ENCODE data around the gene TSPAN6.
A peak's percentile ranks its signal among the peaks of the same experiment; 100 is the strongest.

- TF ChIP-seq POLR2AphosphoS5 (IDR thresholded peaks at IDR 0.05; ENCODE audit: low read depth, low read length) (no peak), POLR2A (IDR thresholded peaks at IDR 0.05; ENCODE audit: low read depth, low read length) (no peak), PAX5 (IDR thresholded peaks at IDR 0.05; ENCODE audit: insufficient read depth, low read length, severe bottlenecking) (no peak), TAF1 (IDR thresholded peaks at IDR 0.05; ENCODE audit: low read depth, low read length) (no peak), SPI1 (IDR thresholded peaks at IDR 0.05; ENCODE audit: low read depth, low read length) (peak; percentile 89)
These were observed 38.1 kb upstream of the TSPAN6 start for GRCh38 chrX:100674705-100675104.
